HG02943 (cell line): ENCODE measurements around the gene ANKRD30A.
"Not testable (repeated sequence)": the region's sequence is repeated elsewhere in the genome, so short reads cannot be mapped to it uniquely, and the experiment has no call there.

Experiments
- ATAC-seq: cut with Tn5 transposase; IDR thresholded peaks from one replicate; pipeline ENCODE4 v1.9.1; 2021; ENCODE audit warnings: mild to moderate bottlenecking, low read depth, moderate library complexity; ENCODE audit not compliant: unreplicated experiment

Gene ANKRD30A

GRCh38 chr10:37263304-37263703 is 137.9 kb downstream of the ANKRD30A start:
- no peak for ATAC-seq

- no peak for ATAC-seq
These were observed 142.9 kb downstream of the ANKRD30A start for GRCh38 chr10:37268266-37268665.

GRCh38 chr10:37269554-37270256 is 144.3 kb downstream of the ANKRD30A start:
- no peak for ATAC-seq

- ATAC-seq = no peak
These were observed 149.9 kb downstream of the ANKRD30A start for GRCh38 chr10:37275216-37275777.

- no peak for ATAC-seq
These were observed 159.7 kb downstream of the ANKRD30A start for GRCh38 chr10:37285063-37285462.

- no peak for ATAC-seq
These were observed 164.6 kb downstream of the ANKRD30A start for GRCh38 chr10:37289833-37290464.

- ATAC-seq = no peak
These were observed 175.9 kb downstream of the ANKRD30A start for GRCh38 chr10:37301271-37301670.

GRCh38 chr10:37304036-37304435 is 178.6 kb downstream of the ANKRD30A start:
- ATAC-seq = no peak

- no peak for ATAC-seq
These were observed 189.0 kb downstream of the ANKRD30A start for GRCh38 chr10:37314350-37314749.

- ATAC-seq = no peak
These were observed 189.5 kb downstream of the ANKRD30A start for GRCh38 chr10:37314862-37315261.

GRCh38 chr10:37344413-37344812 is 219.0 kb downstream of the ANKRD30A start:
- no peak for ATAC-seq

- ATAC-seq = no peak
These were observed 254.6 kb downstream of the ANKRD30A start for GRCh38 chr10:37379991-37380390.

- no peak for ATAC-seq
These were observed 255.9 kb downstream of the ANKRD30A start for GRCh38 chr10:37381271-37381670.

- no peak for ATAC-seq
These were observed 259.5 kb downstream of the ANKRD30A start for GRCh38 chr10:37384923-37385322.

- ATAC-seq = no peak
These were observed 265.5 kb downstream of the ANKRD30A start for GRCh38 chr10:37390926-37391325.

GRCh38 chr10:37400774-37401173 is 275.4 kb downstream of the ANKRD30A start:
- ATAC-seq = not testable (repeated sequence)

GRCh38 chr10:37401225-37401624 is 275.8 kb downstream of the ANKRD30A start:
- ATAC-seq = no peak

GRCh38 chr10:37403776-37404175 is 278.4 kb downstream of the ANKRD30A start:
- no peak for ATAC-seq
